Stimulated activated CD8-positive, alpha-beta memory T cell treated with anti-CD3 and anti-CD28 coated beads, Interleukin-15, amount 100 ng/mL, for 24 hours (primary cell): ENCODE results near the gene KAZN.

ENCODE experiments used
- DNase-seq: peaks from one replicate; pipeline ENCODE4 v3.0.0-alpha.2; 2020; ENCODE audit warnings: low read depth

KAZN gene

DNA sequence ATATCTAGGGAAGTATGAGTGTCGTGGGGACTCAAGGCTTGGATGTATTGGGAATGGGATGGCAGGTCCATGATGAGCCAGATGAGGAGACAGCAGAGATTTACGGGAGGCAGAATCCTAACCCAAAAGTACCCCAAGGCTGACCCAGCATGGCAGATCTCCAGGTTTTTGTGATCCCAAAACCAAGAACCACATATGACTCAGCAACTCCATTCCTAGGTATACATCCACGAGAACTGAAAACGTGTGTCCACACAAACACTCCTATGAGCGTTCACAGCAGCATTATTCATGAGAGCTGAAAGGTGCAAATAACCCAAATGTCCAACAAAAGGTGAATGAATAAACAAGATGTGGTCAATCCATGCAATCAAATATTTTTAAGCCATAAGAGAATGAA lies 201.5 kb downstream of the KAZN start:
- DNase-seq, result no peak

DNA sequence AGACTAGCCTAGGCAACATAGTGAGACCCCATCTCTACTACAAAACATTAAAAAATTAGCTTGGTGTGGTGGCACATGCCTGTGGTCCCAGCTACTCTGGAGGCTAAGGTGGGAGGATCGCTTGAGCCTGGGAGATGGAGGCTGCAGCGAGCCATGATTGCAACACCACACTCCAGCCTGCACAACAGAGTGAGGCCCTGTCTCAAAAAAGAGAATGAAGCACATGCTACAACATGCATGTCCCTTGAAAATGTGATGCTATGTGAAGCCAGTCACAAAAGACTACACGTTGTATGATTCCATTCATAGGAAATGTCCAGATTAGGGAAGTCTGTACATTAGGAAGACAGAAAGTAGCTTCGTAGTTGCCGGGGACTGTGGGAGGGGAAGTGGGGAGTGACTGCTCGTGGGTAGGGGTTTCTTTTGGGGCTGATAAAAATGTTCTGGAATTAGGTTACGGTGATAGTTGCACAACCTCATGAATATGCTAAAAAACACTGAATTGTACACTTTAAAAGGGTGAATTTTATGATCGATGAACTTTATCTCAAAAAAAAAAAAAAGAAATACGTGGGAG lies 202.1 kb downstream of the KAZN start:
- DNase-seq, result no peak

GRCh38 chr1:14803002-14803789 lies 204.7 kb downstream of the KAZN start:
- no peak for DNase-seq

GRCh38 chr1:14804626-14805025 lies 206.1 kb downstream of the KAZN start:
- no peak for DNase-seq

- DNase-seq, result no peak
Measured at GRCh38 chr1:14806772-14807171, 208.3 kb downstream of the KAZN start.

DNA sequence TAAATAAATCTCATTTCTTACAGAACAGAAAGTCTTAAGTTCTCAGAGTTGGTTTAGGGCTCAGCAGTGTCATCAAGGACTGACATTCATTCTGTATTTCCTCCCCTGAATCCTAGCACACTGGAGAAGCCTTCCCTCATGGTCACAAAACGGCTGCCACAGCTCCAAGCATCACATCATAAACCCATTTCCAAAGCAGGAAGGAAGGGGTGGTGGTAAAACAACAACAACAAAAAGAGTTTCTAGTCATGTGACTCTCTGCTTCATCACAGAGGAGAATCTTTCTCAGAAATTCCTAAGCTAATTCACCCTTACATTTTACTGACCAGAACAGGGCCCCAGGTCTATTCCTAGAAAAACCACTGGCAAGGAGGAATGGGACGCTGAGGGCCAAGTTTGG lies 210.3 kb downstream of the KAZN start:
- no peak for DNase-seq

DNA sequence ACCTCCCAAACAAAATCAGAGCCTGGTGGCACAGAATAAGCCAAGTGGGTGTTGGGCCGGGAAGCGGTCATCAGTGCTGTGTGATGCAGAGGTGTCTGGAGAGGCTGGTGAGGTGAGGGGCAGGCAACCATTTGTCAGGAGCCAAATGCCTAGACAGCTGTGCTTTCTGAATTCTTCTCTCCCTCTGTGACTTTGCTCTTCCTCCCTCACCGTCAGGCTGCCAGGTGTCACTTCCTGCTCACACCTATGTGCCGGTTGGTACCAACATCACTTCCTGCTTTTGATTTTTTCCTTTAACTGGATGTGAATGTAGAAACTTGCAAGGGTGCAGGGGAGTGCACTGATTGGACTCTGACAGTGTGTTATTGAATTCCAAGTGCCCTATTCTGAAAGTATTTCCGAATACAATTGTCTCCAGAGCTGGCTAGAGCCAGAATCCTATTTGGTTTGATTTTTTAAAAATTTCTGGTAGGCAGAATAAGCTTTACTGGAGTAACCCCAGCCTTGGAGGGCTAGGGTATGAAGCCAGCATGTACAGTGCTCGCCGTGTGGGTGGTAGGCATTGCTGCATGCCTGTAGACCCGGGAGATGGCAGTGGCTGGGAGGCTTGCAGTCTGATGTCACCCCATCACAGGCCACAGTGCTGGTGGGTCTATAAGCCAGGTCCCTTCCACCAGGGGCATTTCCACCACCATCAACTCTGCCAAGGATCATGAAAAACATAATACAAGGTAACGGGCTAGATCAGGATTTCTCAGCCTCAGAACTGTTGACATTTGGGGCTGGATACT lies 210.9 kb downstream of the KAZN start:
- no peak for DNase-seq

- DNase-seq, result no peak
Measured at GRCh38 chr1:14810595-14811361, 212.3 kb downstream of the KAZN start.

- no peak for DNase-seq
Measured at GRCh38 chr1:14811573-14811972, 213.1 kb downstream of the KAZN start.

DNA sequence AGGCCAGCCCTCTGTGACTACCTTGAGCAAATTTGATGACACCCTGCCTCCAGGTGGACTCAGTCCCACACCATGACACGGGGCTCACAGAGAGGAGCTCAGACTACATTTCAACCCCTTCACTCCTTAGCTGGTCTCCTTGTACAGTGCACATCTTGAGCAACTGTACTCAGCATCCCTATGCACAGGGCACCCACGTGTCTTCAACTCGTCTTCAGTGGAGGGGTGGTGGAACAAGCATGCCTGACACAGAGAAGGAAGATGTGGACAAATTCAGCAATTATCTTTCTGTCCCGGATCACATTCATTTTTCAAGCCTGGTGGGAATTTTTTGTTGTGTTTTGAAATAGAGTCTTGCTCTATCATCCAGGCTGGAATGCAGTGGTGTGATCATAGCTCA lies 213.7 kb downstream of the KAZN start:
- DNase-seq, result no peak

DNA sequence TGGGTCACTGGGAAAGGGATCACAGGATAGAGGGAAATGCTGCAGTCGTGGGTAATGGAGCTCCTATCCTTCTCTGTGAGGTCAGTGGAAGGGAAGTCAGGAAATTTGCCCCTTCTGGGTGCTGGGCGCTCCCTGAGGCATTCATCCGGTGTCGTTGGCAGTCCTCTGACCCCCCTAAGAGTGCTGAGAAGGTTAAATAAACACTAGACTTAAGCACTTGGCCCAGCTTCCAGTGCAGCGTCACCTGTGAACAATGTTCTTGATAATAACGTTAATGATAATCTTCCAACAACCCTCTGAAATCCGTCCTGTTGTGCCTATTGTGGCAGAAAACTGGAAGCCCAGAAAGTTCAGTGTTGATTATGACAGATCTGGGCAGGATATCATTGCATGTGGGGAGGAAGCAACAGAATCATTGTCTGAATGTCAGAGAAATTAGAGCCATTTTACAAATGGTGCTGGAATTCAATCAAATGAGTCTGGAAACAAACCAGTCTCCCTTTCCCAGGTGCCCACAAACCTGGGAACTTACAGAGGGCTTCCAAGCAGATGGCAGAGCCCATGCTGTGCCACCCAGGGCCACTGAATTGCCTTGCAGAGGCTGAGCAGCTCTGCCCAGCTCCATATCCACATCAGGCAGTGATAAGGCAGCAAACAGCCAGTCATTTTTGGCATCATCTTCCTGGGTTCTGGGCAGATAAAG lies 216.8 kb downstream of the KAZN start:
- no peak for DNase-seq

DNA sequence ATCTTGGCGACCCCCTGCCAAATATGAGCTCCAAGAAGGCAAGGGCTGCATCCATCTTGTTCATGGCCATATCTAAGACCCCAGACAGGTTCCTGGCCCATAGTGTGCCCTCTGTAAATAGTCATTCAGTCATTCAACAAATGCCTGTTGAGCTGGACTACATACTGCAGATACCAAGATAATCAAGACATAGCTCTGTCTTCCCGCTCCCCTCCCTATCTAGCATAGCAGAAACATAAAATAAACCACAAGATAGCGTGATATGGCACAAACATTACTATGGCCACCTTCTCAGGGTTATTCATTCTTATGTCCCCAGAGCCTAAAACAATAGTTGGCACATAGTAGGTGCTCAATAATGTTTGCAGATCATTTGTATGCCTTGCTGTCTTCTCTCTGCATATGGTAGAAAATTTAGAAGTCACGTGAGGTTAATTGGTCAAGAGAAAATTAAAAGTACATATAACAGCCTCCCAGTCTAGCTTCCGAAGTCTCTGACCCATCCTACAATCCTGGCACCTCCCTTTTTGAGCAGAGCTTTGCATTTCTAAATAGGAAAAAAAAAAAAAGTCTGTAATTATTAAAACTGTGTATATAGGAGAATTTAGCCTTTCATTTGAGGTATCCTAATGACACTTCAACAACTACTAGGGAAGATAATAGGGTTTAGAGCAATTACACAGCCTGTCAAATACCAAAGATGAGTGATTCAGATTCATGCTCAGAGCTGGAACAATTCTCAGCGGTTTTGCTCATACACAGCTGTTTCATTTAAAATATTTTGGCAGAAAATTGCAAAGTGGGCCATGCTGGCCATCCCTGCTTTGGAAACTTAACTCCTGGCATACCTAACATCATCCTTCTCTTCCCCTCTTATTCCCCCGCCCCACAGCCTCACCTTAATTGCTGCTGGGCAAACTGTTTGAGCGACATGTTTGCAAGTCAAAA lies 219.0 kb downstream of the KAZN start:
- no peak for DNase-seq

DNA sequence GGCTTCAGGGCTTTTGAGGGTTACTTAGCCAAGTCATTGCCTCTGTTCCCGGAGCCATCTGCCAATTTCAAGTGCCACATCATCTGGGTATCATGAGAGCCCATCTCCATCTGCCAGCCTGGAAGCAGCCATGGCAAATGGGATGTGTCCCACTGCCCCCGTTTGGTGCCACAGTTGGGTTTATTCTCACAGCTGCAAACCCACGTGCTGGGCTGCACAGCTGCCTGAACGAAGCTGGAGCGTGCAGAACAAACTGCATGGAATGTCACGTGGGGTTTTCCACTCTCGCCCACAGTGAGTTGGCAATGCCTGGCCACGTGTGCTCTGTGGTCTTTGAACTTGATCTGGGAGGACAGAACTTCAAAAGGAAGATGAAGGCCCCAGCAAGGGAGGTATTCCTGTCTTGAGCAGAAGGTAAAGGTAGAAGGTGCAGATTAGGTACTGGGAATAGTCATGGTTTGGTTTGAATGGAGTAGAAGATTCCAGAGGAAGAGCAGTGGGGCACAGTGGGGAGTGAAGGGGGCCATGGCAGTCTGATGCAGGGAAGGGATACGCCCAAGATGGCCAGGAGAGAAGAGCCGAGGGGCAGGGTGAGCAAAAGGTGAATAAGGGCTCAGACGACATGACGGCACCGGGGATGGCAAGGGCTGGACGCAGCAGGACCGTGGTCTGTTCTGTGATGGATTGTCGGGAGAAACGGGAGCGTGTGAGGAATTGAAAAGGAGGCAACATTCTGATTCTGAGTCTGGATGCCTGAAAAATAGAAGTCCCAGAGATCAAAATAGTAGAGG lies 222.0 kb downstream of the KAZN start:
- no peak for DNase-seq

DNA sequence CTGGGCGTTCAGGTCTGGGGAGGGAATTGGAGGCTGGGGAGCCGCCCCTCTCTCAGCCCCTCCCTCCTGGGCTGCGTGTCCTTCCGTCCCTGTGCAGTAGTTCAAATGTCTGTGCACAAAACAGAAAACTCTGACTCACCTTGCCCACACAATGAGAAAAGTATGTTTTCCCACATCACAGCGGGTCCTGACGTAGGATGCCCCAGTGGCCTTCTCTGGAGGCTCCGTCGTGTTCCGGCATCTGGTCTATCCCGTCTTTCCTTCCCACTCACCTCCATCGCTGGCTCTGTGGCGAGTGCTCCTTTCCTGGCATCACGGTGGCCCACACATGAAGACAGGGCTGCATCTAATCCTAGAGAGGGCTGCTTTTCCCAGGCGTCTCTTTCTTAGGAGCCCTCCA lies 224.0 kb downstream of the KAZN start:
- DNase-seq, result no peak

GRCh38 chr1:14822996-14823395 lies 224.5 kb downstream of the KAZN start:
- no peak for DNase-seq

DNA sequence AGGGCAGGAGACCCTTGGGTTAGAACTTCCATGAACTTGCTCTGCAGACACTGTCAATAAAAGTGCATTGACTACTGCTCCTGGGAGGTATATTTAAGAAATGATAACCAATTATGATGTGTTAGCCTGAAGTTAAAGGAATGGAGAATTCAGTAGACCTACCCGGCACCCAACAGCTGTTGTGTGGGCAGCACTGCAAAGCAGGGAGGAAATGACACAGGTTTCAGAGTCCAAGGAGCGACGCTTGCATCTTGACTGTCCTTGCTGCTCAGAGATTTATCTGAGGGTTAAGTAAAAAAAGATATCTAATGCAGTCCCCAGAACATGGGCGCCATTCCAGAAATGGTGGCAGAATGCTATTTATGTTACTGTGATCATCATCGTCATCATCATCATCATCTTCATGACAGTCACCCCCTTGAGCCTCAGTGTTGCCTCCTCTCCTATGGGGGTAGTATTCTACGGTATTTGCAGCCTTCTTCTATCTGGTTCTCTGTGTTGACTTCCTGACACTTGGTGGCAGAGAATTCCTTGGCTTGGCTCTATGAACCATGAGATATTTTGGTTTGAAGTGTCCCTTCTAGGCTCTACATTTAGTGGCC lies 225.9 kb downstream of the KAZN start:
- DNase-seq, result no peak

DNA sequence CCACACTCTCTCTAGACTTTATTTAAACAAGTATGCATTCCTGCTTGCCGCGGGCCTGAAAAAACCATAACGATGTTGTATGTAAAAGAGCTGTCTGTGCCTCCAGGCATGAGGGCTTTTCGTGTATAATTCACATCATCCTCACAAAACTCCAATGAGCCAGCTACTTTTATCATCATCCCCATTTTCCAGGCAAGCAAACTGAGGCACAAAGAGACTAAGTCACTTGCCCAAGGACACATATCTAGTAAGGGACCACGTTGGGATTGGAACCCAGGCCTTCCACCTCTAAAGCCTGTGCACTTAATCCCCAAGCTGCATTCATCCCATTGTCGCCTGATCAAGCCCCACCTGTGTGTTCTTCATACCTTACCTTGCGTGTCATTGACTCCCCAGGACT lies 226.9 kb downstream of the KAZN start:
- no peak for DNase-seq

- no peak for DNase-seq
Measured at GRCh38 chr1:14826172-14826636, 227.7 kb downstream of the KAZN start.

DNA sequence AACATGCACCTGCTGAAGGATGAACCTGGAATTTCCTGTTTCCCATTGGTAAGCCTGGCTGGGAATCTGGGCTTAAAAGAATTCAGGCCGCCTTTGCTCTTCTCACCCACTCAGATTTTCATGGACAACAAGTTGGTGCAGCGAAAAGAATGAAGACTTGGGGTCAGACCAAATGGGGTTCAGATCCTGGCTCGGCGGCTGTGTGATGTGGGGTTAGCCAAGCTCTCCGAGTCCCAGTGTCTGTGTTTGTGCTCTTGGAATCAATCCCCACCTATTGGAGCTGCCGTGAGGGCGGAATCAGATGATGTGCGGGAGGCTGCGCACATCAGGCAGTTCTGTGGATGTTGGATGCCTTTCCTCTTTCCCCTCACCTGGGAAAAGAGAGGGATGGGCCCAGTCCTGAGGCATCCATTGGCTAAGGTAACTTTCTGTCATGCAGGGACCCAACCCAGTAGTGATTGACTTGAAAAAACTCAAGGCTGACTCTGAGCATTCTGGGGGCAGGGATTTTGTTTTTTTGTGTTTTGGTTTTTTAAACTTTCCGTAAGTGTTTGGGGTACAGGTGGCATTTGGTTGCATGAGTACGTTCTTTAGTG lies 228.3 kb downstream of the KAZN start:
- DNase-seq, result no peak
